PFSK-1 (cell line): ENCODE data around the gene FAXDC2.

Experiments used
- POLR2AphosphoS5 ChIP-seq: IDR thresholded peaks from 2 replicates; pipeline ENCODE4 v1.6.1; 2012; ENCODE audit warnings: low read depth, mild to moderate bottlenecking, control low read depth, low read length, moderate library complexity
- SIN3A ChIP-seq: IDR thresholded peaks from 2 replicates; pipeline ENCODE4 v1.6.1; 2012; ENCODE audit warnings: mild to moderate bottlenecking, low read length, moderate library complexity, borderline replicate concordance; ENCODE audit not compliant: insufficient read depth
- TAF1 ChIP-seq: IDR thresholded peaks from 2 replicates; pipeline ENCODE4 v1.6.1; 2012; ENCODE audit warnings: low read length, control low read depth, borderline replicate concordance; ENCODE audit not compliant: insufficient read depth
- TF ChIP-seq, protein P1 (sequence below), 2 experiments: IDR thresholded peaks; 2 replicates each; pipeline versions ENCODE4 v1.6.1 to v1.8.0; 2011 to 2012; ENCODE audit warnings: low read depth in 2 of 2, low read length in 2 of 2, control low read depth in 1 of 2, inconsistent platforms in 1 of 2, mild to moderate bottlenecking in 1 of 2, moderate library complexity in 1 of 2; ENCODE audit not compliant: insufficient read depth in 1 of 2

DNA sequence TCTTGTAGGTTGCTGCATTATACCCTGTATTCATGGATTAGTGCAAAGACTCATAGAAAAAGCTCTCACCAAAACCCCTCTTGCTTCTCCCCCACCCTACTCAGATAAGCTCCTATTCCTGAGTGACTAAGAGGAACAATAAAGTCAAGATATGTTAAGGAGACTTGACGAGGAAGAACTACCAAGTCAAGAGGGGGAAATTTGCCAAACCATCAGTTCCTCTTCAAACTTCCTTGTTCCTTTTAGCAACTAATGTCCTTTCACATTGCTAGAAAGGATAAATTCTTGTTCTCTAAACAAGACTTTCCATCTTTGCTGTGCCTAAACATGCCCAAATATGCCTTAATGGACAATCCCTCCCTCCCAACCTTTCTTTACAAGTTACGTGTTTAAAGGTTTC, 35.0 kb upstream of the FAXDC2 start:
- no peak for TF ChIP-seq TAF1
- TF ChIP-seq POLR2AphosphoS5: no peak
- TF ChIP-seq SIN3A: no peak
- TF ChIP-seq, protein P1, sequence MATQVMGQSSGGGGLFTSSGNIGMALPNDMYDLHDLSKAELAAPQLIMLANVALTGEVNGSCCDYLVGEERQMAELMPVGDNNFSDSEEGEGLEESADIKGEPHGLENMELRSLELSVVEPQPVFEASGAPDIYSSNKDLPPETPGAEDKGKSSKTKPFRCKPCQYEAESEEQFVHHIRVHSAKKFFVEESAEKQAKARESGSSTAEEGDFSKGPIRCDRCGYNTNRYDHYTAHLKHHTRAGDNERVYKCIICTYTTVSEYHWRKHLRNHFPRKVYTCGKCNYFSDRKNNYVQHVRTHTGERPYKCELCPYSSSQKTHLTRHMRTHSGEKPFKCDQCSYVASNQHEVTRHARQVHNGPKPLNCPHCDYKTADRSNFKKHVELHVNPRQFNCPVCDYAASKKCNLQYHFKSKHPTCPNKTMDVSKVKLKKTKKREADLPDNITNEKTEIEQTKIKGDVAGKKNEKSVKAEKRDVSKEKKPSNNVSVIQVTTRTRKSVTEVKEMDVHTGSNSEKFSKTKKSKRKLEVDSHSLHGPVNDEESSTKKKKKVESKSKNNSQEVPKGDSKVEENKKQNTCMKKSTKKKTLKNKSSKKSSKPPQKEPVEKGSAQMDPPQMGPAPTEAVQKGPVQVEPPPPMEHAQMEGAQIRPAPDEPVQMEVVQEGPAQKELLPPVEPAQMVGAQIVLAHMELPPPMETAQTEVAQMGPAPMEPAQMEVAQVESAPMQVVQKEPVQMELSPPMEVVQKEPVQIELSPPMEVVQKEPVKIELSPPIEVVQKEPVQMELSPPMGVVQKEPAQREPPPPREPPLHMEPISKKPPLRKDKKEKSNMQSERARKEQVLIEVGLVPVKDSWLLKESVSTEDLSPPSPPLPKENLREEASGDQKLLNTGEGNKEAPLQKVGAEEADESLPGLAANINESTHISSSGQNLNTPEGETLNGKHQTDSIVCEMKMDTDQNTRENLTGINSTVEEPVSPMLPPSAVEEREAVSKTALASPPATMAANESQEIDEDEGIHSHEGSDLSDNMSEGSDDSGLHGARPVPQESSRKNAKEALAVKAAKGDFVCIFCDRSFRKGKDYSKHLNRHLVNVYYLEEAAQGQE (IDR thresholded peaks at IDR 0.05; ENCODE audit: insufficient read depth in 1 of 2, low read depth in 2 of 2, low read length in 2 of 2): no peak
